ENCODE results near the gene MMP17. TPM values are rescaled to one million over a fixed set of nuclear protein-coding genes. Genes with fewer than 3 reads are reported as not detected.

The MMP17 gene
- polyA plus RNA-seq, 1 donor (not counting 4 experiments of a cell fraction or from before 2014, with no cell fraction given) = 2.3 TPM

- no peaks in the 10 kb centered on the region for H3K9me3 ChIP-seq (ENCODE audit: control insufficient read depth, low read depth, low read length)
- H2AFZ ChIP-seq (ENCODE audit: control insufficient read depth, low read length) = no peak overlapping the region
- TF ChIP-seq CTCF (optimal IDR thresholded peaks at IDR 0.05 in 1 of 3, IDR thresholded peaks at IDR 0.05 in 1 of 3, conservative IDR thresholded peaks at IDR 0.05 in 1 of 3; ENCODE audit: extremely low read depth in 1 of 3, insufficient read depth in 2 of 3, low read length in 3 of 3) (no peak), EZH2 (IDR thresholded peaks at IDR 0.05; ENCODE audit: low read length) (no peak)
- peaks cover 14% of the 10 kb centered on the region for H3K4me1 ChIP-seq (ENCODE audit: control insufficient read depth, extremely low read depth, insufficient read depth, low read length)
- H3K9ac ChIP-seq (ENCODE audit: control insufficient read depth, extremely low read depth, insufficient read depth, low read length) = no peak overlapping the region
- H3K27ac ChIP-seq (ENCODE audit: control insufficient read depth, insufficient read depth, low read length) = no peak overlapping the region
- H4K20me1 ChIP-seq (ENCODE audit: control insufficient read depth, extremely low read depth, insufficient read depth, low read length) = no peaks in the 10 kb centered on the region
- H3K4me3 ChIP-seq (ENCODE audit: control insufficient read depth in 2 of 3, extremely low read depth in 1 of 3, insufficient read depth in 2 of 3, low read depth in 1 of 3, low read length in 3 of 3) = no peak overlapping the region
- H3K27me3 ChIP-seq (ENCODE audit: control insufficient read depth, extremely low read depth, insufficient read depth, low read length) = no peaks in the 10 kb centered on the region
- no peak for DNase-seq (ENCODE audit: low read depth, low spot score)
- no peaks in the 10 kb centered on the region for H3K9me1 ChIP-seq (ENCODE audit: control insufficient read depth, extremely low read depth, insufficient read depth, low read length)
- FAIRE-seq = no peak
- H3K36me3 ChIP-seq (ENCODE audit: control insufficient read depth in 2 of 2, extremely low read depth in 1 of 2, insufficient read depth in 2 of 2, low read length in 2 of 2) = peaks cover 10 to 13% of the 10 kb centered on the region in 2 experiments
- H3K79me2 ChIP-seq (ENCODE audit: control insufficient read depth, insufficient read depth, low read length) = no peaks in the 10 kb centered on the region
- dilution Hi-C loops (cut with MboI; ENCODE audit: extremely low pct_ligation_motif_present, low sequenced_read_pairs) = no loop called here
- H3K4me2 ChIP-seq (ENCODE audit: control insufficient read depth, extremely low read depth, insufficient read depth, low read depth, low read length) = no peak overlapping the region
Observed at GRCh38 chr12:131796754-131797587, 31.2 kb upstream of the MMP17 start.

DNA sequence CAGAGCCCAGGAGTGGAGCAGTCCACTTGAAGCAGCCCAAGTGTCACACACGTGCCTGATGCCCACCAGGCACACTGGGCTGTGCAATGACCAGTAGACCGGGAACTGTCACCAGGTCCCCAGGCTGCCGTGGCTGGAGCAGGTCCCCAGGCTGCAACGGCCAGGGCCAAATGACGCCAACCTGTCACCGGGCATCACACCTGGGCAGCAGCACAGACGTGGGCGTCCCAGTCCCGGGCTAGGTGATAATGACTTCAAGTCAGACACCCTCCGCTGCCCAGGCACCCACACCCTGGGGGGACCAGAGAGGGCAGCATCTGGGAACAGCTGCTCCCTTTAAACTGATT lies 30.6 kb upstream of the MMP17 start:
- dilution Hi-C loops (cut with MboI; ENCODE audit: extremely low pct_ligation_motif_present, low sequenced_read_pairs) = no loop called here
- H4K20me1 ChIP-seq (ENCODE audit: control insufficient read depth, extremely low read depth, insufficient read depth, low read length) = no peaks in the 10 kb centered on the region

More for the DNA sequence above, 30.6 kb upstream of the MMP17 start:
- no peak for TF ChIP-seq CTCF (optimal IDR thresholded peaks at IDR 0.05 in 1 of 3, IDR thresholded peaks at IDR 0.05 in 1 of 3, conservative IDR thresholded peaks at IDR 0.05 in 1 of 3; ENCODE audit: extremely low read depth in 1 of 3, insufficient read depth in 2 of 3, low read length in 3 of 3)
- no peak for TF ChIP-seq EZH2 (IDR thresholded peaks at IDR 0.05; ENCODE audit: low read length)
- no peaks in the 10 kb centered on the region for H3K79me2 ChIP-seq (ENCODE audit: control insufficient read depth, insufficient read depth, low read length)
- H3K4me3 ChIP-seq (ENCODE audit: control insufficient read depth in 2 of 3, extremely low read depth in 1 of 3, insufficient read depth in 2 of 3, low read depth in 1 of 3, low read length in 3 of 3) = no peak overlapping the region
- no peak overlapping the region for H3K27ac ChIP-seq (ENCODE audit: control insufficient read depth, insufficient read depth, low read length)
- DNase-seq (ENCODE audit: low read depth, low spot score) = no peak
- no peak overlapping the region for H3K9ac ChIP-seq (ENCODE audit: control insufficient read depth, extremely low read depth, insufficient read depth, low read length)
- H2AFZ ChIP-seq (ENCODE audit: control insufficient read depth, low read length) = no peak overlapping the region
- no peak overlapping the region for H3K4me2 ChIP-seq (ENCODE audit: control insufficient read depth, extremely low read depth, insufficient read depth, low read depth, low read length)
- no peaks in the 10 kb centered on the region for H3K9me3 ChIP-seq (ENCODE audit: control insufficient read depth, low read depth, low read length)
- no peaks in the 10 kb centered on the region for H3K9me1 ChIP-seq (ENCODE audit: control insufficient read depth, extremely low read depth, insufficient read depth, low read length)
- FAIRE-seq = no peak
- H3K36me3 ChIP-seq (ENCODE audit: control insufficient read depth in 2 of 2, extremely low read depth in 1 of 2, insufficient read depth in 2 of 2, low read length in 2 of 2) = peaks cover 10 to 15% of the 10 kb centered on the region in 2 experiments
- H3K4me1 ChIP-seq (ENCODE audit: control insufficient read depth, extremely low read depth, insufficient read depth, low read length) = peaks cover 14% of the 10 kb centered on the region
- H3K27me3 ChIP-seq (ENCODE audit: control insufficient read depth, extremely low read depth, insufficient read depth, low read length) = no peaks in the 10 kb centered on the region
